Measurements from ENCODE around the gene PARVG. TPM values are rescaled to one million over a fixed set of nuclear protein-coding genes. Genes with fewer than 3 reads are reported as not detected.

The PARVG gene
- total and polyA plus RNA-seq, 12 donors = 0.90 to 16.2 (median 2.1) TPM

Other genes with a start within 250 kb of the PARVG start
- gene SAMM50, start 225.5 kb upstream of the PARVG start, total RNA-seq = 10 to 100 TPM; 58.1 to 90.6 (median 74.1) TPM
- 10 to 100 TPM; 15.3 to 47.6 TPM for gene SAMM50, start 225.5 kb upstream of the PARVG start, polyA plus RNA-seq
- gene PARVB, start 156.6 kb upstream of the PARVG start, total RNA-seq = 100 to 1,000 TPM in 4 of 10 donors, 10 to 100 TPM in 6; 53.9 to 201 (median 92.3) TPM
- gene PARVB, start 156.6 kb upstream of the PARVG start, polyA plus RNA-seq = 10 to 100 TPM; 46.7 to 69.9 TPM
- gene SHISAL1, start 132.0 kb downstream of the PARVG start, total RNA-seq = 1 to 10 TPM in 4 of 10 donors, under 1 TPM in 6; 0.15 to 1.7 (median 0.78) TPM
- under 1 TPM; 0.37 to 0.43 TPM for gene SHISAL1, start 132.0 kb downstream of the PARVG start, polyA plus RNA-seq

Data from heart right ventricle (tissue), 12 donors.